ENCODE data around the gene TTBK1.

TTBK1 gene

DNA sequence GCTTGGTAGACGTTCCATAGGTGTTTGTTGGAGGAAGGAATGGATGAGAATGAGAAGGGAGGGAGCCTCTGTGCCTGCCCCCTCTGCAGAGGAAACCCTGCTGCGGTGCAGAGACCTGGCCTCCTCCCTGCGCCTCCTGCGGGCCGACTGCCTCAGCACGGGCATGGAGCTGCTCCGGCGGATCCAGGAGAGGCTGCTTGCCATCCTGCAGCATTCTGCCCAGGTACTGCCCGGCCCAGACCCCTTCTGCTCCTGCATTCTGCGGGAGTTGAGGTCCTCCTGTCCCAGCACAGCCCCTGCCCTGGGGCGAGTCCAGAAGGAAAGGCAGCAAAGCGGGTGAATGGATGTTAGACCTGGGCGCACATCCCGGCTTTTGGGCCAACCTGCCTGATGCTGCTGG, 20.1 kb upstream of the TTBK1 start:
- DNase-seq (ENCODE audit: low spot score): no peak

DNA sequence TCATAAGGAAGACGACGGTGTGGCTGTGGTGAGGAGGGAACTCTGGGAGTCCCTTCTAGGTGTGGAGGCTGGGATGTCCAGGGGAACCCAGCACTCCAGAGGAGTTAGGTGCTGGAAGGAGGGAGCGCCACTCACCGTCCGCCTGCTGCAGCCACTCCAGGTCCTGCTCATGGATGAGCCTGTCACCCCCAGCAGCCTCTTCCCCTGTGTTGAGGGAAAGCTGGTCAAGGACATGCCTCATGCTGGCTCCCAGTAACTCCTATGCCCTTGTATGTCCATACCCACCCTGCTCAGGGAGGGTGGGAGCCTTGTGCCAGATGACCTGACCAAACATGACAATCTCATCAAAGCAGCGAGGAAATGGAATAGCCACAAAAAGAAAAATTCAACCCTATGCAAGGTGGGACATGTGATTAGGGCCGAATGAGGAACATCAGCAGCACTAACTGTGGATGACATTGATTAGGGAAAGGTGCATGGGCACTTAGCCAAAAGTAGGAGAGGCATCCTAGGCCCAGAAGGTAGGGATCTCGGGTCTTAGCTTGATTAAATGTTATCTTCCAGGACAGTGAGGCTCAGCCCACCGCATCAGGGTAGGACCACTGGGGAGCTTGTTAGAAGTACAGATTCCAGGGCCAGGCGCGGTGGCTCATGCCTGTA, 17.0 kb upstream of the TTBK1 start:
- no peak for DNase-seq (ENCODE audit: low spot score)

DNA sequence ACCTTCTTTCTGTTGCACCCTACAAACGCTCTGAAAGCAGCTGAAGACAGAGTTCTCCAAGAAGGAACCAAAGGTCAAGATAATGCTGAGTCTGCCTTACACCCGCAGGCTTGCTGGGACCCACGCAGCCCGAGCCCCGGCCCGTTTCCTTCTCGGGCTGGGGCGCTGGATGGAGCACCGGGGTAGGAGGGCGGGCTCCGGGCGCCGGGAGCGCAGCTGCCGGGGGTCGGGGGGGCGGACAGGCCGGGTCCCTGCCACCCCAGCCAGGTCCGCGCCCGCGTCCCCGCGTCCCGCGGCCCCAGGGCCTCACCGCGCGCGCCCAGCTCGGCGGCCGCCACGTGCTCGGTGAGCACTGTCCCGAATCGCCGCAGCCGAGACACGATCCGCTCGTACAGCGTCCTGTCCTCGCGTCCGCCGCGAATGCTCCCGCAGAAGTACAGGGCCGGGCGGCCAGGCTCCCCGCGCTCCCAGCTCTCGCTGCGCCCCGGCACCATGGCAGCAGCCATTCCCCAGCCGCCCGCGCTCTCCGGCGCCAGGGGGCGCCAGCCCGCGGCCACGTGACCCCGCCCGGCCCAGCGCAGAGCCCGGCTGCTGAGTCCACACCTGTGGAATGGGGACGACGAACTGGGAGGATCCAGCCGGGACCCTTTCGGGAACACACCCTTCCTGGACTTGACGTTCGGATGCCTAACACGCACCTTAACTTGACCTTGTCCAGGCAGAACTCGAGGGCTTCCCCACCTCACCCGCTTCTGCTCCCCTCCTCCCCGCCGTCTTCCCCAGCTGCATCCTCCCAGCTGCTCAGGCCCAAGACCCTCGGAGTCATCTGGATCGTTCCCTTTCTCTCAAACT, 14.1 kb upstream of the TTBK1 start, which contains the start of gene DNPH1:
TSS of gene DNPH1 (minus strand) at position 531 of the 852 bp plus-strand sequence. CDS start at position 506, 25 bp downstream.
- DNase-seq (ENCODE audit: low spot score): peak; percentile 79

DNA sequence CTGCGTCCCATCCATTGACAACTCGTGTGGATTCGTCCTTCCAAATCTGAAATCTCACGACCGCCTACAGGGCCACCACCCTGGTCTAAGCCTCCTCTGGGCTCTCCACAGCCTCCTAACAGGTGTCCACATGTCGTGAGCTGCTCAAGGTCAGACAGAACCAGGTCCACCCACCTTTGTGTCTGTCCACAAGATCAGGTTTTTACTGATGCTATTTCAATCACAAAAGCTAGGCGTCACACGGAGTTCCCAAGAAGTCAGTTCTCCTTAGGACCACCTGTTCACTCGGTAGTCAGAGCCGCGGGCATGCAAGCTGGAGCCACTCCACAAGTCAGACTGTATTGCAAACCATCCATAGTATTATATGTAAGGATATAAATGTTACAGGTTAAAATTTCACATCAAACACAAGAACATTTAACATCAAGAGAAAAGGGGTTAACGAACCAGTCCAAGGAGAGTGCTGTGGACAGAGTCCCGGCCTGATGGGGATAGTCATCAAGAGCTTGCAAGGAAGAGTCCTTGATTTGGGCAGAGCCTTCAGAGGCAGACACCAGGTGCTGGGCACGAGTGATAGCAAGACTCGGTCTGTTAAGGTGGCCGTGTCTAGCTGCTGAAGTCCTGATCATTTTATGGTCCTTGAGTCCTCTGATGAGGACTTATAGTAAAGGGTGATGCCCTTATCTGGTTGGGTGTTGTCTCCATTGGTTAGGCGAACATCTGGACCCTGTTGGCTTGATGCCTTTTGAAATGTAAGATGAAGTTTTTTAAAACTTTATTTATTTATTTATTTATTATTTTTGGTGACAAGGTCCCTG, 13.3 kb upstream of the TTBK1 start:
- no peak for DNase-seq (ENCODE audit: low spot score)

DNA sequence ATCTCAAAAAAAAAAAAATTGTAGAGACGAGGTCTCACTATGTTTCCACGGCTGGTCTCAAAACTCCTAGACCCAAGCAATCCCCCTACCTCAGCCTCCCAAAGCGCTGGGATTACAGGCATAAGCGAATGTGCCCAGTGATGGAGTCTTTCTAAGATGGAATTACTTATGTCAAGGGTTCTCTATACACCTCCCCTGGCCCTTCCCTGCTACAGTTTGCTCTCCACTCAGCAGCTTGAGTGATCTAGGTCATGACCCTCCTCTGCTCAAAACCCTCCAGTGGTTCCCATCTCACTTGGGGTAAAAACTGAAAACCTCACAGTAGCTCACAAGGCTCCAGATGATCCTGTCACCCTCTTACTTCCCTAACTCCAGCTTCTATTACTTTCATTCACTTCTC, 12.2 kb upstream of the TTBK1 start:
- no peak for DNase-seq (ENCODE audit: low spot score)

DNA sequence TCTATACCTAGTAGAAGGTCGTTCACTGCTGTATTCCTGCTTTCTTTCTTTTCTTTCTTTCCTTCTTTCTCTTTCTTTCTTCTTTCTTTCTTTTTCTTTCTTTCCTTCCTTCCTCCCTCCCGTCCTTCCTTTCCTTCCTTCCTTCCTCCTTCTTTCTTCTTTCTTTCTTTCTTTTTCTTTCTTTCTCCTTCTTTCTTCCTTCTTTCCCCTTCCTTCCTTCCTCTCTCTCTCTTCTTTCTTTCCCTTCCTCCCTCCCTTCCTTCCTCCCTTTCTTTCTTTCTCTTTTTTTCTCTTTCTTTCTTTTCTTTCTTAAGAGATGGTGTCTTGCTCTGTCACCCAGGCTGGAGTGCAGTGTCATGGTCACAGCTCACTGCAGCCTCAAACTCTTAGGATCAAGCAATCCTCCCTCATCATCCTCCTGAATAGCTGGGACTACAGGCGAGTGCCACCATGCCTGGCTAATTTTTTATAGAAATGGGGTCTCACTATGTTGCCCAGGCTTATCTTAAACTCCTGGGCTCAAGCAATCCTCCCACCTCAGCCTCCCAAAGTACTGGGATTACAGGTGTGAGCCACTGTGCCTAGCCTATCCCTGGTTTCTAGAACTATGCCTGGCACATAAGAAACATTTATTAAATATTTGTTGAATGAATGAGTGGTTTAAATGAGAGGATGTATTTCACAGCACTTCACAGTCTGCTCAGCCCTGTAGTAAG, 11.4 kb upstream of the TTBK1 start:
- no peak for DNase-seq (ENCODE audit: low spot score)

DNA sequence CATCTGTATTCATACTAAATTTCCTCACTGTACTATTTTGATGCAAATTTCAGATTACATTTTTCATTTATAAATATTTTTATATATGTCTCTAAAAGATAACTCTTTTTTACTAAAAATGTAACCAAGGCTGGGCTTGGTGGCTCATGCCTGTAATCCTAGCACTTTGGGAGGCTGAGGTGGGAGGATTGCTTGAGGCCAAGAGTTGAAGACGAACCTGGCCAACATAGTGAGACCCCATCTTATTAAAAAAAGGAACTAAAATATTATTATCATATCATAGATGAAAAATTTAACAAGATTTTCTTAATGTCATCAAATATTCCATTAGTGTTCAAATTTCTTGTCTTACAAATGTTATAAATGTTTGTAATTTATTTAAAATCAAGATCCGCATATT, 7.4 kb upstream of the TTBK1 start:
- no peak for DNase-seq (ENCODE audit: low spot score)

DNA sequence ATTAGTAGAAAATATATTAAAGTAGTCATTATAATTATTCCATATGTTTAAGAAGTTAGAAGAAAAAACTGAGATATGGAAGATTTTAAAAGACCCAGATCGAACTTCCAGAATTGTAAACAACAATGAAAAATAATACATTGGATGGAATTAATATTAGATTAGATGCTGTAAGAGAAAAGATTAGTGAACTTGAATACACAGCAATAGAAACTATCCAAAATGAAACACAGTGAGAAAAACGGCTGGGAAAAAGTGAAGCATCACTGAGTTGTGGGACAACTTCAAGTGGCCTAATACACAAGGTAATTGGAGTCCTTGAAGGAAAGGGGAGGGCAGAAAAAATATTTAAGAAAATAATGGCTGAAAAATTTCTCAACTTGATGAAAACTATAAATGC, 4.2 kb upstream of the TTBK1 start:
- DNase-seq (ENCODE audit: low spot score): no peak

DNA sequence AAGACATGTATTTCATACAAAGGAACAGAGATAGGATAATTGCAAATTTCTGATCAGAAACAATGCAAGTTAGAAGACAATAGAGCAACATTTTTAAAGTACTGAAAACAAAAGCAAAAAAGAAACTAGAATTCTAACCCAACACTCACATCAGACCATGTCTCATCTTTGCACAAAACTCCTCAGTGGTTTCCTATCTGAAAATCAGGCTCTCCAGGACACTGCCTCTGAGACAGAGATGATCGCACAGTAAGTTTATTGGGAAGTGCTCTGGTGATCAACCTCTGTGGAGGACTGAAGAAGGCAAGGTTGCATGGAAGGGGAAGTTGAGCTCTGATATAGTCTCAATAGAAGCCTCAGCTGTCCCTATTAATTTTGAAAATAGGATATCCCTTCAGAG, 2.3 kb upstream of the TTBK1 start:
- no peak for DNase-seq (ENCODE audit: low spot score)

DNA sequence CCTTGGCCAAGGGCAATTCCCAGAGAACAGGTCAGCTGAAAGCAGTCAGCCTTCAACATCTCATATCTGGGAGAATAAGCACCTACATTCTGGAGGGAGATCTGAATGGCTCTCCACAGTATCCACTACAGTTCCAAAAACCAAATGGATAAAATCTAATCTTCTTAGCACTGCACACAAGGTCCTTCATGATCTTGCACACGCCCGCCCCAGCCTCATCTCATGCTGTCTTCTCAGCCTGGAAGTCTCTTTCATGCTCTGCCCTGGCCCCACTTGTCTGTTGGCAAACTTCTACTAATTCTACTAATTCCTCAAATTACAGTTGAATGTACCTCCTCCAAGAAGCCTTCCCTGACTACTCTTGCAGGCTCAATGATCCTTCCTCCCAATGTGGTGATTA, 1.8 kb upstream of the TTBK1 start:
- no peak for DNase-seq (ENCODE audit: low spot score)

DNA sequence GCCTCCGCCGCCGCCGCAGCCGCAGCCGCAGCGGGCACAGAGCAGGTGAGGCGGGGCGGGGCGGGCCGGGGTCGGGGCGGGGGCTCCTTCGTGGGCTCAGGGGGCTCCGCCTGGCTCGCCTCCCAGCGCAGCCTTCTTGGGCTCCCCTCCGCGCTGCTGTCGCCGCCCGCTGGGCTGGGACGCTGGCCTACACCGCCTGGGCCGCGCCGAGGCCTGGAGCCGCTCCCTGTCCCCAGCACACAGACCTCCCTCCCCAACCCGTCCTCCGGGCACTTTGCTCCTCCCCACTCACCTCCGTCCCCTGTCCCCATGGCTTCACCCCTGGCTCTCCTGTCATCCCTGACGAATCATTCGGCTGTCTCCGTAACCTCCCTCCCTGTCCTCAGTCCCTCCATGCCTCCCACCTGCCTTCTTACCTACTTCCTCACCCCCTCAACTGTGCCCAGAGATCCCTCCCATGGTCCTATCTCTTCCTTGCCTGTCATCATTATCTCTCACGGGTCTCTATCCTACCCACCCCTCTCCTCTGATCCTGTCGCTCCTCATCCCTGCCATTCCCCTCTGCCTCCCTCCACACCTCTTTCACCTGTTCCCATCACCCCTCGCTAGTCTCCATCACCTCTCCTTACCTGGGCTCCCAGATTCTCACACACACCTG, 512 bp downstream of the TTBK1 start:
- DNase-seq (ENCODE audit: low spot score): no peak

DNA sequence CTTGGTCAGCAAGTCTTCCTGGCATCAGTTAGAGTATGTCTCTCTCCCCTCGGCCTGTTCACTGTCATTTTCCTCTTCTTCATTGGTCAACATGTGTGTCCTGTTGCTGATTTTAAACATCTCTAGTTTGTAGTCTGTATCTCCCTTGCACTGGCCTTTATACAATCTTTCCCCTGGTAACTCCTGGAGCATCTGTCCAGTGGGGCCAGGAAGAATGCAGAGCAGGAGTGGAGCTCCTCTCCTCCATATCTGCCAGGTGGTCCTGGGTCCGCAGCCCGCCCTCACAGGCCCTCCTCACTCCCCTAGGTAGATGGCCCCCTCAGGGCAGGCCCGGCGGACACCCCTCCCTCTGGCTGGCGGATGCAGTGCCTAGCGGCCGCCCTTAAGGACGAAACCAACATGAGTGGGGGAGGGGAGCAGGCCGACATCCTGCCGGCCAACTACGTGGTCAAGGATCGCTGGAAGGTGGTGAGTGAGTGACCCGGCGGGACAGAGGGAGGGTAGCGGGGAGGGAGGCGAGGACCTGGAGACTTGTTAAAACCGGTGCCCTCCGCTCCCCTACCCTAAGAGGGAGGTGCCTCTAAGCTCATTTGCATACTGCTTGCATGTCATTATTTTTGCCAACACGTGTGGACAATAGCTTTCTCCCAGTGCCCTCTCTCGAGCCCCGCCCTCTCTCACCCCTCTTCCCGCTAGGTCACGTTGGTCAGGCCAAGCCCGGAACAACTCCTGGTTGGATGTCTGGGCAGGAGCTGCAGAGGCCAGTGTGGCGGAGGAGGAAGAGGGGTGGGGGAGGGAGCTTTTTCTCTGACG, 3.2 kb downstream of the TTBK1 start:
- DNase-seq (ENCODE audit: low spot score): peak; percentile 62

DNA sequence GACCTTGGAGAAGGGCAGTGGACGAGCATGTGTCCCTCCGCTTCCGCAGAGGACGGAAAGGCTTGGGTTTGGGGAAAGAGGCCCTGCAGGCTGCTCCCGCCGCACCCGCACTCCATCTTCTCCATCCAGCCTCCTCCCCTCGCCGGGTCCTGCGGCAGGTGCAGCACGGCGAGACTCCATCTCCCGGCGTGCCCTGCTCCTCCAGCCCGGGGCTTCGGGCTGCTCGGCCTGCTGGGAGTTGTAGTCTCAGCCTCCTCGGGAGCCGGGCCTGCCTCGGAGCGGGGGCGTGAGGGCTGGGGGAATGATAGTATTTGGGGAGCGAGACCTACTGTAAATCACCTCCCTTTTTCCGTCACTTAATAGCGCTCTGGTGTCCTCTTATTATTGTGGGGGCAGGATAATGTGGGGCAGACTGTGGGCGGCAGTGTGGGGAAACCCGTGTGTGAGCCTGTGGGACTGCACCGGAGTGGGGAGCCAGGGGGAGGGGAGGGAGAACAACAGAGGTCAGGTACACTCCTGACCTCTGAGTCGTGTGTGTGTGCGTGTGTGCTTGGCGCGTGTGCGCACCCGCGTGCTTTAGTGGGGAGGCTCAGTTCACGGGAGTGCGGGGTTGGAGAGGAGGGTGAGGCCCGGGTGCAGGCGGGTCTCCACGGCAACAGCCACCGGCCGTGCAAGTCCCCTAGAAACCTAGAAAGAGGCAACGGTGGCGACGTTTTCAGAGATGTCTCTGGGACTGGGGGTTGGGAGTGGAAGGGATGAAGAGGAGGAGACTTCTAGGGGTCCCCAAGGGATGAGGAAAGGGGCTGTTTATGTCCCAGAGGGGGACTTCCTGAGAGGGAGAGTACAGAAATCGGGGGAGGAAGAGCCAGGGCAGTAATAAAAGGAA, 4.1 kb downstream of the TTBK1 start:
- DNase-seq (ENCODE audit: low spot score): peak; percentile 90

DNA sequence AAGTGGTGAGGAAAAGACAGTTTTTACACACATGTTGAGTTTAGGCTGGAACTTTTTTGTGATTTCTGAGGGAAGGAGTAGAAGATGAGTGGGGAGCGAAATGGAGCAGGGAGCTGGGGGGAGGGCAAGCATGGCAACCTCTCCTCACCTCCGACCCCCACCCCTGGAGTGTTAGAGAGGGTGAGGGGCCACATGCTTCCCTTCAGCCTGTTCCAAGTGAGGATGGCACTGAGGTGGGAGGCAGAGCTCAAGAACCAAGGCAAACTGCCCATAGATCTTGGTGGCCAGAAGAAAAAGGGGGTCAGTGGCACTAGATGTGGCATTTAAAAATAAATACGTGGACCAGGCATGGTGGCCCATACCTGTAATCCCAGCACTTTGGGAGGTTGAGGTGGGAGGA, 4.8 kb downstream of the TTBK1 start:
- DNase-seq (ENCODE audit: low spot score): no peak

DNA sequence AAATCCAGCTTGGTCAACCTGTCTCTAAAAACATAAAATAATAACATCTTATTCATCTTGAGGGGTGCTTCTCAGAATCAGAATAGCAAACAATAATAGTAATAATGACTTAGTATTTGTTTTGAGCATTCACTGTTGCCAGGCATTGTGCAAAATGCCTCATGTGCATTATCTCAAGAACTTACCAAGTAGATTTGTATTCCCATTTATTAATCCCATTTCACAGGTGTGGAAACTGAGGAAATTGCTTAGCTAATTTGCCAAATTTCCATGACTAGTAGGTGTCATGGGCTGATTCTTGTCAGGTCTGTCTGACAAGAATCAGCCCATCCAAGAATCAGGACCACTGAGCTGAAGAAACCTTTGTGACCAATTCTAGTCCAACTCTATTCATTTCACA, 5.5 kb downstream of the TTBK1 start:
- no peak for DNase-seq (ENCODE audit: low spot score)

DNA sequence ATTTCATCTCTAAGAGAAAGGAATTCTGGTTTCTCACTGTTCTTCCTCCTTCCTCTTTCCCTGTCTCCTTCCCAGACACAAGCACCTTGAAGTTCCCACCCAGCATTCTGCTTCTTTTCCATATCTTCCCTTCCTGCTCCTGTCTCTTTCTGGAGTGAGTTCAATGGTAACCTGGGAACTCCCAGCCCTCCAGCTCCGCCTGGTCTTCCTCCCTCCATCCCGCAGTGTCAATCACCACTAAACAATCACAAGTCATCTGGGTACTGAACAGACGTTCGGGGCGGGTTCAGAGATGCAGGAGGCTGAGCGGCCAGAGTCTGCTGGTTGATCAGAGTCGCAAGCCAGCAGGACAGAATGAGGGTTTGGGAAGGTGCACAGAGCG, 7.7 kb downstream of the TTBK1 start:
- DNase-seq (ENCODE audit: low spot score): no peak

DNA sequence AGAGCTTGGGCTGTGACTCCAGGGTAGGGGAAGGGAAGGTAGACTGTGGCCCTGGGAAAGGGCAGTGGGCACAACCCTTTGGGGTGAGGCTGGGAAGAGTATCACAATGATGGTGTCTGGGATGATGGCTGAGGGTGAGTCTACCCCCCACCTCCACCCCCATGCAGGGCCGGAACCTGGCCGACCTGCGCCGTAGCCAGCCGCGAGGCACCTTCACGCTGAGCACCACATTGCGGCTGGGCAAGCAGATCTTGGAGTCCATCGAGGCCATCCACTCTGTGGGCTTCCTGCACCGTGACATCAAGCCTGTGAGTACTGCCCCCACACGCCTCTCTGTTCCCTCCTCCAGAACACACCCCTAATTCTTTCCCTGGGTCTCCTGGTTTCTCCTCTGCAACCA, 10.1 kb downstream of the TTBK1 start:
- DNase-seq (ENCODE audit: low spot score): no peak

DNA sequence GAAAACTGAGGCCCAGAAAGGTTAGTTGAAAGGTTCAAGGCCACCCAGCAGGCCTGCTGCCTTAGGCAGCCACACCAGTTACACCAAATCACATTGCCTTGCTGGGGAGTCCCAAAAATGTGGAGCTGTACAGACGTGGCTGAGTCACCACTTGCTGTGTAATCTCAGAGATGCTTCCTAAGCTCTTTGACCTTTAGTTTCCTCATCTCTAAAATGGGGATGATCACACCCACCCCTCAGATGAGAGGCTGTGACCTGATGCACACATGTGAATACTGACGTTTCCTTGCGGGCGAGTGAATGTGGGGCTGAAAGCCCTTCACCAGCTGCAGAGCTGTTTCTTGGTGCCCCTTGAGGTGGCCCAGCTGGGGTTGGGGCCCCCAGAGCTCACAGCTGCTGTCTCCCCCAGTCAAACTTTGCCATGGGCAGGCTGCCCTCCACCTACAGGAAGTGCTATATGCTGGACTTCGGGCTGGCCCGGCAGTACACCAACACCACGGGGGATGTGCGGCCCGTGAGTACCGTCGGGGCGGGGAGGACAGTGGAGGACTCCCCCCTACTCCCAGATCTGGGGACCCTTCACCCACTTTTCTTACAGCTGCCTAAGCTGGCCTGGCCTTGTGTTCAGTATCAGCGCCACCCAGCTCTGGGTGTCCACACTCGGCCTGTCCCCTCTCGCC, 11.0 kb downstream of the TTBK1 start:
- DNase-seq (ENCODE audit: low spot score): no peak

DNA sequence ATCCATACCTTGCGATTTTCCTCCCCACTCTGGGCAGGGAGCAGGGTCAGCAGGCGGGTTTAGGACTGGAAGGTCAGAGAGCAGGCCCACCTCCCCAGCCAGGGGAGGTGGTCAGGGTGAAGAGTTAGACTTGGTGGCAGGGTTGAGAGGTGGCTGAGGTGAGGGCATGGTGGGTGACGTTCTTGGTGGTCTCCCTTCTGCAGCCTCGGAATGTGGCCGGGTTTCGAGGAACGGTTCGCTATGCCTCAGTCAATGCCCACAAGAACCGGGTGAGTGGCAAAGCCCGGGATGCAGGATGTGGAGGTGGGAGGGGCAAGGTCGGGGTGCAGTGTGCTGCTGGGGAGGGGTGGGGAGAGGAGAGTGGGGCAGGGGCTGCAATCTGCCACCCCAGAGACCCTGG, 11.6 kb downstream of the TTBK1 start:
- no peak for DNase-seq (ENCODE audit: low spot score)

All from NAMALWA (cell line).